HG02973 (cell line): Measurements from ENCODE around the gene KMT2E.
A peak's percentile ranks its signal among the peaks of the same experiment; 100 is the strongest.

ENCODE experiments used
- ATAC-seq: cut with Tn5 transposase; IDR thresholded peaks from one replicate; pipeline ENCODE4 v1.9.1; 2021; ENCODE audit warnings: moderate library complexity; ENCODE audit not compliant: unreplicated experiment

The KMT2E gene

GRCh38 chr7:105068886-105069285 lies 54.9 kb downstream of the KMT2E start:
- ATAC-seq: no peak

DNA sequence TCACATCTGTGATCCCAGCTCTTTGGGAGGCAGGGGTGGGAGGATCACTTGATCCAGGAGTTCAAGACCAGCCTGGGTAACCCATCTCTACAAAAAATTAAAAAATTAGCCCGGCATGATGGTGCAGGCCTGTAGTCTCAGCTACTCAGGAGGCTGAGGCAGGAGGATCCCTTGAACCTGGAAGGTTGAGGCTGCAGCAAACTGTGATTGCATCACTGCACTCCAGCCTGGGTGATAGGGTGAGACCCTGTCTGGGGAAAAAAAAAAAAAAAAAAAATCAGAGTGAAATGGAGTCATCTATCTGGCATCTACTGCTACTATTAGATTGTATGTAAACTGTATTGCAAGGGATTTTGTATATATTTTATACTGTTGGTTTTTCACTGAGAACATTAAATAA lies 59.1 kb downstream of the KMT2E start:
- ATAC-seq: no peak

- ATAC-seq: no peak
These were observed 65.3 kb downstream of the KMT2E start for GRCh38 chr7:105079348-105079747.

GRCh38 chr7:105084581-105084980 lies 70.6 kb downstream of the KMT2E start:
- no peak for ATAC-seq

DNA sequence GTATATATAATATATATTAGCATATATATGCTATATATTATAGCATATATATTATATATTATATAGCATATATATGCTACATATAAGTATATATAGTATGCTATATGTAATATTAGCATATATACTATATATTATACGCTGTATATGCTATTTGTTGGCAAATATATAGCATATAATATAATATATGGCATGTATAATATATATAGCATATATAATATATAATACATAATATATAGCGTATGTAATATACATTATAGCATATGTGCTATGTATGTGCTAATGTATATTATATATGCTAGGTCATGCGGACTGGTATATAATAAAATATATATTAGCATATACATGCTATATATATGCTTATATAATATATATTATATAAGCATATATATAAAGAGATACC lies 72.8 kb downstream of the KMT2E start:
- ATAC-seq: no peak

DNA sequence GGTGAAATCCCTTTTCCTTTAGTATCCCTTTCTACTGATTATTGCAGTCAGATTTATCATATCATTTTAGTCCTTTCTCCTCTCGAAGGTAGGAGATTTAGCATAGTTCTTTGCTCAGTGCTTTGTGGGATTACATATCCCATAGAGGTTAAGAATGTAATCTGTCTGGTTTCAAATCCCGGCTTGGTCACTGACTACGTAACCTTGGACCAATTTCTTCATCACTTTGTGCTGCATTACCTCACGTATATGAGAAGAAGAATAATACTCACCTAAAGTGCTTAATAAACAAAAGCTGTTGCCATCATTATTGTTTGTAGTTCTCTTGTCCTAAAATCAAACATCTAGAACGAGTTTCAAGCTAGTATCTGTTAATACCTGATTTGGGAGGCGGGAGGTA lies 74.0 kb downstream of the KMT2E start:
- no peak for ATAC-seq

DNA sequence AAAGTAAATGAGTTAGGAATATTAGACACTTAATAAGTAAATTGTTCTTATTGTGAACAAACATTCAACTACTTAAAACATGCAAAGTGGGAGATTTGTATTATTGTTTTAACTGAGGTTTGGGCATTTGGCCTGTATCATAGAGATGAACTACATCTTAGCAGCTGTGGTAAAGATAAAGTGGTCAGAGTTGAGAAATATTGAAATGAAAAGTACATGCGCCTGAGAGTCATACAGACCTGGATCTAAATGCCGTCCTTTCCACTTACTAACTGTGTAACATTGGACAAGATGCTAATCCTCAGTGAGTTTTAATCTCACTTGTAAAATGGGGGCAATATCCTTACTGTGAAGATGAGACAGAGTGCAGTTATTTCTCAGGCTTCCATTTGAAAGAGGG lies 74.5 kb downstream of the KMT2E start:
- ATAC-seq: no peak

DNA sequence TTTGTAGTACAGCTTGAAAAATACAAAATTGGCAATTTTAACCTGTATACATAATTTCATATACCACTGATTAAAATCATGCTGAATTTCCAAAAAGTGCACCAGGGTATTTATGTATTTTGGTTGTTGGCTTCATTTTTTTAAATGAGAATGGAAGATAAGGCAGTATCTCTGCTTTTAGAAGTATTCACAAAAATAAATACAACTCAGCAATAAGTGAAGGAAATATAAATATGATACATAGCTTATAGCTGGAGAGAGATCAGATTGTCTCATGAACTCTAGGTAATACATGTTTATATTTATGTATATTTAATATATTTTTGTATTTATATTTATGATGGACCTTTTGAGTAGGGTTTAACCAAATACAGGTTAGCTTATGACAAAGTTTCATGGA lies 81.0 kb downstream of the KMT2E start:
- ATAC-seq: no peak

- ATAC-seq: no peak
These were observed 82.3 kb downstream of the KMT2E start for GRCh38 chr7:105096306-105096705.

GRCh38 chr7:105097619-105098018 lies 83.6 kb downstream of the KMT2E start:
- ATAC-seq: no peak

GRCh38 chr7:105098863-105099515 lies 85.0 kb downstream of the KMT2E start:
- peak; percentile 71 for ATAC-seq

DNA sequence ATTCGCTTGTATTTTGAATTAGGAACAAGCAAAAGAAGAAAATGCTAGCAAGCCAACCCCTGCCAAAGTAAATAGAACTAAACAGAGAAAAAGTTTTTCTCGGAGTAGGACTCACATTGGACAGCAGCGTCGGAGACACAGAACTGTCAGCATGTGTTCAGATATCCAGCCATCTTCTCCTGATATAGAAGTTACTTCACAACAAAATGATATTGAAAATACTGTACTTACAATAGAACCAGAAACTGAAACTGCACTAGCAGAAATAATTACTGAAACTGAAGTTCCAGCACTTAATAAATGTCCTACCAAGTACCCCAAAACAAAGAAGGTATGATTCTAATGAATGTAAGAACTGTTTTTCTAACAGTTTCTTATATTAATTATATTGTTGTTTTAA lies 87.9 kb downstream of the KMT2E start:
- ATAC-seq: peak; percentile 55

- no peak for ATAC-seq
These were observed 88.8 kb downstream of the KMT2E start for GRCh38 chr7:105102557-105103352.

GRCh38 chr7:105105579-105105978 lies 91.6 kb downstream of the KMT2E start:
- ATAC-seq: no peak

DNA sequence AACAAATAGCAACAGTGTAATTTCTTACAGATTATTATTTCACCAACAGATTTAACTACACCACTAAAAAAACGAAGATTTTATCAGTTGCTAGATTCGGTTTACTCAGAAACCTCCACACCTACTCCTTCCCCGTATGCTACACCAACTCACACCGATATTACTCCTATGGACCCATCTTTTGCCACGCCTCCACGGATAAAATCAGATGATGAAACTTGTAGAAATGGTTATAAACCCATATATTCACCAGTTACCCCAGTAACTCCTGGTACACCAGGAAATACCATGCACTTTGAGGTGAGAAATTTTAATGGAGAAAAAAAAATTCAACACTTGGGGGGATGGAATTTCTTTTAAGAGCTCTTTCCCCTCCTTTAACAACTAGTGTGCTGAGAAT lies 92.5 kb downstream of the KMT2E start:
- ATAC-seq: no peak

DNA sequence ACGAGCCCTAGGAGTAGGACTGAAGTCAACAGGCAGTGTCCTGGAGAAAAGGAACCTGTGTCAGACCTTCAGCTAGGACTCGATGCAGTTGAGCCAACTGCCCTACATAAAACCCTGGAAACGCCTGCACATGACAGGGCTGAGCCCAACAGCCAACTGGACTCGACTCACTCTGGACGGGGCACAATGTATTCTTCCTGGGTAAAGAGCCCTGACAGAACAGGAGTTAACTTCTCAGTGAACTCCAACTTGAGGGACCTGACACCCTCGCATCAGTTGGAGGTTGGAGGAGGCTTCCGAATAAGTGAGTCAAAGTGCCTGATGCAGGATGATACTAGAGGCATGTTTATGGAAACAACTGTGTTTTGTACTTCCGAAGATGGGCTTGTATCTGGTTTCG lies 93.5 kb downstream of the KMT2E start:
- ATAC-seq: no peak

DNA sequence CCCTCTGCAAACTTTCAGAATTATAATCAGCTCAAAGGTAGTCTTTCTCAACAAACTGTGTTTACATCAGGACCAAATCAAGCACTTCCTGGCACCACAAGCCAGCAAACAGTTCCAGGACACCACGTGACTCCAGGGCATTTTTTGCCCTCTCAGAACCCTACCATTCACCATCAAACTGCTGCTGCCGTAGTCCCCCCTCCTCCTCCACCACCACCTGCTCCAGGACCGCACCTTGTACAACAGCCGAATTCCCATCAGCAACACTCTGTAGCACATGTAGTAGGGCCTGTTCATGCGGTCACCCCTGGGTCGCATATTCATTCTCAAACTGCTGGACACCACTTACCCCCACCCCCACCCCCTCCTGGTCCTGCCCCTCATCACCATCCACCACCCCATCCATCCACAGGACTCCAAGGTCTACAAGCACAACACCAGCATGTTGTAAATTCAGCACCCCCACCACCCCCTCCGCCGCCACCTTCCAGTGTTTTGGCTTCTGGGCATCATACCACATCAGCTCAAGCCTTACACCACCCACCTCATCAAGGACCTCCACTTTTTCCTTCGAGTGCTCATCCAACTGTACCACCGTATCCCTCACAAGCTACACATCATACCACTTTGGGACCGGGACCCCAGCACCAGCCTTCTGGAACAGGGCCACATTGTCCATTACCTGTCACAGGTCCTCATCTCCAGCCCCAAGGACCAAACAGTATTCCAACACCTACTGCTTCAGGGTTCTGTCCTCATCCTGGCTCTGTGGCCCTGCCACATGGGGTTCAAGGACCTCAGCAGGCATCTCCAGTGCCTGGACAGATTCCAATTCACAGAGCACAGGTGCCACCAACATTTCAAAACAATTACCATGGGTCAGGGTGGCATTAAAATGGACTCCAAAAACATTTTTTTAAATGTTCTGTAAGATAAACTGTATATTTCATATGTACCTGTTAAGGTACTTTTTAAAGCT lies 98.7 kb downstream of the KMT2E start:
- ATAC-seq: no peak

DNA sequence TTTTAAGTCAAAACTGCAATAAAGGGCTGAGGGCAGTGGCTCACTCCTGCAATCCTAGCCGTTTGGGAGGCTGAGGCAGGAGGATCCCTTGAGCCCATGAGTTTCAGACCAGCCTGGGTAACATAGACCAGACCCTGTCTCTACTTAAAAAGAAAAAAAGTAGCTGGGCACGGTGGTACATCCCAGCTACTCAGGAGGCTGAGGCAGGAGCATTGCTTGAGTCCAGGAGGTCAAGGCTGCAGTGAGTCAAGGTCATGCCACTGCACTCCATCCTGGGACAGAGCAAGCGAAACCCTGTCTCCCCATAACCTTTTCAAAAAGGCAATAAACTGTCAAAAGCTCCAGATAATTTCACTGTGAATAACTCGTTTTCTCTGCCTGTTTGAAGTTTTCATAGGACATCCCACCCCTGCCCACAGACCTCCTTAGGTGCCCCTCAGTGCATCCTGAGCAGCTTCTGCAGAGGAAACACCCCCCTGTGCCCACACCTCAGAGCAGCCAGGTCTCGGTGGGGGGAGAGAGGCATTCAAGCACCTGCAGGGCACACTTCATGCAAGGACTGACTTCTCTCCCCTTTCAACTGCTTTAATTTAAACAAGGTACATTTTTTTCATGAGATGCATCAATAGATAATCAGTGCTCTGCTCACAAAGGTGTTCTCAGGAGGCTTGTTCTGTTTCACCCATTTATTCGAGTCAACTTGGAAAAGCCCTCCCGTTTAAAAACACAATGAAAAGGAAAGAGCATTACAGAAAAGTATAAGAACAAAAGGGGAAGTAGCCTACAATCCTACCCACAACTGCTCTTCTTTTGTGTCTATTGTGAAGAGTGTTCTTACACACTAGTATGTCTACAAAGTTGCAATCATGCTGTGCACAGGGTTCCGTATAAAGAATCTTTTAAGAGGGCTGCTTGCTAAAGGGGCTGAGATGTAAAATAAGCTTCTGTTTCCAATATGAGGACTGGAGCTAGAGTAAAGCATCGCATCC lies 104.9 kb downstream of the KMT2E start:
- no peak for ATAC-seq

- no peak for ATAC-seq
These were observed 108.6 kb downstream of the KMT2E start for GRCh38 chr7:105122619-105123018.

DNA sequence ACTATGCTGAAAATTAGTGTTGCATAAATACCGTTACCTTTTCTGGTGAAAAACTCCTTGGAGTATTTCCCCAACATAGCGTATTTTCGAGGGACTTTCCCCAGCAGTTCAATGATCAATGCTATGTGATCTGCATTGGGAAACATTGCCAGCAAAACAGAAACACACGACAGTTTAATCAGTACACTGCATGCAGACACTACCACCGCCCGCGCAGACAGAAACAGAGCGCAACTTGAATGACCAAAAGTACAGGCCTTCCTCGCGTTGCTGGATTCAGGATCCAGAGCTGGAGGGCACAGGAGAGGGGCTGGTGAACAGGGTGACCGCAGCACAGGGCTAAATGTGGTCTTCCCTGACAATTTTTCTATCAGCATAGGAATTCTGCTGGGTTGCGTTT lies 111.7 kb downstream of the KMT2E start:
- no peak for ATAC-seq
